Transverse colon (tissue), 4 donors: ENCODE measurements around the gene FAR2. TPM values are rescaled to one million over a fixed set of nuclear protein-coding genes. Genes with fewer than 3 reads are reported as not detected.

Experiments used
- DNase-seq: peaks from one replicate; pipeline ENCODE4 v3.0.0-alpha.2; 2019
- H3K27ac ChIP-seq, 4 donors: fragments of 200-600 bp; sonication (generic); 2 replicates each; pipeline ENCODE4 v1.5.1; 2016 to 2018; ENCODE audit warnings: inconsistent platforms in 4 of 4
- H3K27me3 ChIP-seq: fragments of 200-600 bp; sonication (generic); 2 replicates; pipeline ENCODE4 v1.5.1; 2017; ENCODE audit warnings: inconsistent platforms
- H3K36me3 ChIP-seq, 4 donors: fragments of 200-600 bp; sonication (generic); 2 replicates each; pipeline ENCODE4 v1.5.1; 2017 to 2019; ENCODE audit warnings: inconsistent platforms in 4 of 4
- H3K4me1 ChIP-seq, 4 donors: fragments of 200-600 bp; sonication (generic); 2 replicates each; pipeline ENCODE4 v1.5.1; 2017 to 2020; ENCODE audit warnings: inconsistent platforms in 4 of 4
- H3K4me3 ChIP-seq, 4 donors: fragments of 200-600 bp; sonication (generic); 1 replicate in 1 of 4; 2 replicates in 3 of 4; pipeline versions ENCODE4 v1.5.1 to v1.6.1; 2017 to 2019; ENCODE audit warnings: inconsistent platforms in 4 of 4
- H3K9me3 ChIP-seq, 2 donors: fragments of 200-600 bp; sonication (generic); 2 replicates each; pipeline ENCODE4 v1.5.1; 2017 to 2019; ENCODE audit warnings: inconsistent platforms in 2 of 2
- CTCF ChIP-seq, 5 experiments: fragments of 200-600 bp in 3 of 5; fragments of 450-650 bp in 2 of 5; sonication (generic) in 3 of 5; IDR thresholded peaks; 1 replicate in 2 of 5; 2 replicates in 3 of 5; pipeline ENCODE4 v1.5.1; 2016 to 2017; ENCODE audit warnings: antibody characterized with exemption in 5 of 5, inconsistent platforms in 3 of 5, mild to moderate bottlenecking in 2 of 5, moderate library complexity in 1 of 5
- EP300 ChIP-seq: sonication (generic); formaldehyde crosslinking; IDR thresholded peaks from one replicate; pipeline ENCODE4 v1.6.1; 2017; ENCODE audit warnings: antibody characterized with exemption, low read depth
- POLR2A ChIP-seq: fragments of 450-650 bp; IDR thresholded peaks from one replicate; pipeline ENCODE4 v1.6.1; 2016; ENCODE audit warnings: antibody characterized with exemption, mild to moderate bottlenecking, moderate library complexity
- POLR2AphosphoS5 ChIP-seq, 3 donors: sonication (generic); formaldehyde crosslinking; IDR thresholded peaks; one replicate each; pipeline ENCODE4 v1.6.1; 2016; ENCODE audit warnings: antibody characterized with exemption in 3 of 3
- WGBS, 2 donors: methylation state at CpG; one replicate each; pipeline ENCODE4 v1.1.5; 2018; ENCODE audit warnings: low coverage in 1 of 2; 5-methylcytosine and 5-hydroxymethylcytosine counted together
- in situ Hi-C, 4 donors: fragments of 200-750 bp; cut with MboI; loops; one replicate each; pipeline versions ENCODE4 v1.15.0 to v1.15.1; 2017; ENCODE audit warnings: low sequenced_read_pairs in 3 of 4, low pct_ligation_motif_present in 1 of 4, low pct_unique_long_range_greater_than_20kb in 1 of 4
- intact Hi-C: fragments of 100-400 bp; cut with DNase I; formaldehyde crosslinking; loops from one replicate; pipeline ENCODE4 v1.15.1; 2023; ENCODE audit warnings: low total_unique reads
- total RNA-seq, 4 donors: library from RNA; depleted of rRNA; stranded (reverse); fragments of >200 nt; gene quantifications; one replicate each; pipeline ENCODE4 v1.1.0, GENCODE V29; 2016

Gene FAR2
- total RNA-seq, 4 donors from 2014 or later: 57.6 to 72.7 (median 65.7) TPM

GRCh38 chr12:29309320-29309902, 160.3 kb downstream of the FAR2 start:
- in situ Hi-C loops (loop anchor here in 1 of 4 donors (10.0 kb wide), 1 partner anchor 225 kb away; no protein-coding TSS in a partner anchor), intact Hi-C loops (no loop called here)
- Histone ChIP-seq H3K4me3 (no peak overlapping the region), H3K9me3 (no peaks in the 10 kb centered on the region), H3K27me3 (no peaks in the 10 kb centered on the region), H3K4me1 (peaks cover 0 to 14% (median 3%) of the 10 kb centered on the region in 4 donors), H3K27ac (no peak overlapping the region), H3K36me3 (no peaks in the 10 kb centered on the region)
- WGBS, 2 donors: 56 to 91% methylated on average over 3 to 4 of the region's 4 CpGs
- no peak for TF ChIP-seq EP300
- peak in 1 of 5 experiments; percentile 13 for TF ChIP-seq CTCF (IDR thresholded peaks at IDR 0.05)
- no peak for DNase-seq

GRCh38 chr12:29310899-29311298, 161.8 kb downstream of the FAR2 start:
- no peak overlapping the region for H3K4me3 ChIP-seq
- DNase-seq: no peak
- no peaks in the 10 kb centered on the region for H3K9me3 ChIP-seq
- in situ Hi-C loops (loop anchor here in 2 of 4 donors (10.0 kb wide), 2 partner anchors 236 to 246 kb away; no protein-coding TSS in a partner anchor), intact Hi-C loops (loop anchor here (10.0 kb wide), 1 partner anchor 236 kb away; no protein-coding TSS in a partner anchor)
- WGBS, 2 donors: 69 to 80% methylated on average over 4 of the region's 4 CpGs
- H3K27ac ChIP-seq: peak overlapping the region in 3 of 4 donors; percentile 7 to 19 (median 14)
- peaks cover 0 to 14% (median 3%) of the 10 kb centered on the region in 4 donors for H3K4me1 ChIP-seq
- no peaks in the 10 kb centered on the region for H3K27me3 ChIP-seq
- no peaks in the 10 kb centered on the region for H3K36me3 ChIP-seq
- TF ChIP-seq POLR2AphosphoS5 (IDR thresholded peaks at IDR 0.05): no peak
- TF ChIP-seq CTCF (IDR thresholded peaks at IDR 0.05): peak in 1 of 5 experiments; percentile 20

- H3K36me3 ChIP-seq: no peaks in the 10 kb centered on the region
- H3K9me3 ChIP-seq: no peaks in the 10 kb centered on the region
- H3K4me3 ChIP-seq: no peak overlapping the region
- no peak overlapping the region for H3K27ac ChIP-seq
- WGBS, 2 donors: 59 to 83% methylated on average over 2 of the region's 2 CpGs
- H3K27me3 ChIP-seq: no peaks in the 10 kb centered on the region
- in situ Hi-C loops (loop anchor here in 2 of 4 donors (10.0 kb wide), 2 partner anchors 240 to 250 kb away; no protein-coding TSS in a partner anchor), intact Hi-C loops (loop anchor here (10.0 kb wide), 1 partner anchor 240 kb away; no protein-coding TSS in a partner anchor)
- TF ChIP-seq POLR2AphosphoS5 (IDR thresholded peaks at IDR 0.05): no peak
- no peak for TF ChIP-seq CTCF (IDR thresholded peaks at IDR 0.05)
- TF ChIP-seq EP300: no peak
- TF ChIP-seq POLR2A: no peak
- DNase-seq: no peak
- H3K4me1 ChIP-seq: peaks cover 0 to 22% (median 0%) of the 10 kb centered on the region in 4 donors
These were observed 165.3 kb downstream of the FAR2 start for GRCh38 chr12:29314416-29314815.

GRCh38 chr12:29316752-29317151, 167.7 kb downstream of the FAR2 start:
- no peaks in the 10 kb centered on the region for H3K9me3 ChIP-seq
- 70% methylated on average over 4 of the region's 4 CpGs; no CpG with 5 or more reads in 1 of the 2 donors for WGBS, 2 donors
- TF ChIP-seq POLR2AphosphoS5 (IDR thresholded peaks at IDR 0.05) (no peak), POLR2A (no peak), EP300 (no peak), CTCF (IDR thresholded peaks at IDR 0.05) (no peak)
- in situ Hi-C loops (loop anchor here in 3 of 4 donors (5.0 to 10.0 kb wide), 3 partner anchors 239 to 252 kb away; no protein-coding TSS in a partner anchor), intact Hi-C loops (loop anchor here (10.0 kb wide), 1 partner anchor 242 kb away; no protein-coding TSS in a partner anchor)
- no peak for DNase-seq
- no peaks in the 10 kb centered on the region for H3K27me3 ChIP-seq
- no peaks in the 10 kb centered on the region for H3K36me3 ChIP-seq
- H3K27ac ChIP-seq: no peak overlapping the region
- H3K4me1 ChIP-seq: peaks cover 0 to 9% (median 0%) of the 10 kb centered on the region in 4 donors
- H3K4me3 ChIP-seq: no peak overlapping the region
